Measurements from ENCODE around the gene CD48. TPM values are rescaled to one million over a fixed set of nuclear protein-coding genes. Genes with fewer than 3 reads are reported as not detected.
A peak's percentile ranks its signal among the peaks of the same experiment; 100 is the strongest.

CD48 gene
- total RNA-seq, 1 donor from 2014 or later: 1.2 TPM

GRCh38 chr1:160680399-160680798 lies 31.2 kb downstream of the CD48 start:
- ATAC-seq (no peak), DNase-seq (ENCODE audit: low spot score) (no peak)

GRCh38 chr1:160679893-160680292 lies 31.7 kb downstream of the CD48 start:
- ATAC-seq (no peak), DNase-seq (ENCODE audit: low spot score) (no peak)

GRCh38 chr1:160676869-160677597 lies 34.6 kb downstream of the CD48 start:
- no peak for DNase-seq (ENCODE audit: low spot score)
- ATAC-seq: no peak

- ATAC-seq (peak; percentile 97), DNase-seq (ENCODE audit: low spot score) (peak; percentile 60)
These were observed 35.8 kb downstream of the CD48 start for GRCh38 chr1:160675641-160676410.

GRCh38 chr1:160674415-160674814 lies 37.2 kb downstream of the CD48 start:
- ATAC-seq (no peak), DNase-seq (ENCODE audit: low spot score) (no peak)

- DNase-seq (ENCODE audit: low spot score): no peak
- ATAC-seq: no peak
These were observed 38.6 kb downstream of the CD48 start for GRCh38 chr1:160672789-160673695.

GRCh38 chr1:160671603-160672517 lies 39.8 kb downstream of the CD48 start:
- ATAC-seq (no peak), DNase-seq (ENCODE audit: low spot score) (no peak)

GRCh38 chr1:160670701-160671100 lies 40.9 kb downstream of the CD48 start:
- no peak for ATAC-seq

GRCh38 chr1:160669802-160670201 lies 41.8 kb downstream of the CD48 start:
- no peak for ATAC-seq
- DNase-seq (ENCODE audit: low spot score): no peak

More at GRCh38 chr1:160670701-160671100, 40.9 kb downstream of the CD48 start:
- DNase-seq (ENCODE audit: low spot score): no peak

- no peak for ATAC-seq
- no peak for DNase-seq (ENCODE audit: low spot score)
These were observed 42.3 kb downstream of the CD48 start for GRCh38 chr1:160669276-160669675.

- no peak for DNase-seq (ENCODE audit: low spot score)
These were observed 43.7 kb downstream of the CD48 start for GRCh38 chr1:160667896-160668295.

GRCh38 chr1:160666079-160666442 lies 45.6 kb downstream of the CD48 start:
- DNase-seq (ENCODE audit: low spot score) (no peak), ATAC-seq (no peak)

More at GRCh38 chr1:160667896-160668295, 43.7 kb downstream of the CD48 start:
- ATAC-seq: no peak

- peak; percentile 35 for ATAC-seq
- no peak for DNase-seq (ENCODE audit: low spot score)
These were observed 46.1 kb downstream of the CD48 start for GRCh38 chr1:160665330-160666078.

- ATAC-seq (no peak), DNase-seq (ENCODE audit: low spot score) (no peak)
These were observed 47.0 kb downstream of the CD48 start for GRCh38 chr1:160664573-160665051.

GRCh38 chr1:160662910-160663309 lies 48.7 kb downstream of the CD48 start:
- DNase-seq (ENCODE audit: low spot score) (no peak), ATAC-seq (no peak)

- no peak for DNase-seq (ENCODE audit: low spot score)
- no peak for ATAC-seq
These were observed 52.1 kb downstream of the CD48 start for GRCh38 chr1:160659566-160659965.

GRCh38 chr1:160658814-160659193 lies 52.8 kb downstream of the CD48 start:
- DNase-seq (ENCODE audit: low spot score) (no peak), ATAC-seq (no peak)

GRCh38 chr1:160658162-160658813 lies 53.3 kb downstream of the CD48 start:
- DNase-seq (ENCODE audit: low spot score): no peak

GRCh38 chr1:160657250-160657781 lies 54.3 kb downstream of the CD48 start:
- DNase-seq (ENCODE audit: low spot score) (no peak), ATAC-seq (no peak)

More at GRCh38 chr1:160658162-160658813, 53.3 kb downstream of the CD48 start:
- ATAC-seq: no peak

Data from left lobe of liver (tissue), 2 donors.